Inflammatory macrophage (primary cell): ENCODE data around the gene DNLZ.
"Not testable (repeated sequence)": the region's sequence is repeated elsewhere in the genome, so short reads cannot be mapped to it uniquely, and the experiment has no call there.

Experiments used
- DNase-seq, 2 donors: peaks; one replicate each; pipeline ENCODE4 v3.0.0-alpha.2; 2020 to 2022
- total RNA-seq, 18 experiments: gene quantifications; one replicate each; lab custom pipeline; 2026; ENCODE audit warnings: mixed read lengths in 6 of 18, inconsistent platforms in 2 of 18; lab: John Stamatoyannopoulos, UW

The DNLZ gene
- total RNA-seq: 0.19 to 1.2 (median 0.47) reads per million in 18 experiments

DNA sequence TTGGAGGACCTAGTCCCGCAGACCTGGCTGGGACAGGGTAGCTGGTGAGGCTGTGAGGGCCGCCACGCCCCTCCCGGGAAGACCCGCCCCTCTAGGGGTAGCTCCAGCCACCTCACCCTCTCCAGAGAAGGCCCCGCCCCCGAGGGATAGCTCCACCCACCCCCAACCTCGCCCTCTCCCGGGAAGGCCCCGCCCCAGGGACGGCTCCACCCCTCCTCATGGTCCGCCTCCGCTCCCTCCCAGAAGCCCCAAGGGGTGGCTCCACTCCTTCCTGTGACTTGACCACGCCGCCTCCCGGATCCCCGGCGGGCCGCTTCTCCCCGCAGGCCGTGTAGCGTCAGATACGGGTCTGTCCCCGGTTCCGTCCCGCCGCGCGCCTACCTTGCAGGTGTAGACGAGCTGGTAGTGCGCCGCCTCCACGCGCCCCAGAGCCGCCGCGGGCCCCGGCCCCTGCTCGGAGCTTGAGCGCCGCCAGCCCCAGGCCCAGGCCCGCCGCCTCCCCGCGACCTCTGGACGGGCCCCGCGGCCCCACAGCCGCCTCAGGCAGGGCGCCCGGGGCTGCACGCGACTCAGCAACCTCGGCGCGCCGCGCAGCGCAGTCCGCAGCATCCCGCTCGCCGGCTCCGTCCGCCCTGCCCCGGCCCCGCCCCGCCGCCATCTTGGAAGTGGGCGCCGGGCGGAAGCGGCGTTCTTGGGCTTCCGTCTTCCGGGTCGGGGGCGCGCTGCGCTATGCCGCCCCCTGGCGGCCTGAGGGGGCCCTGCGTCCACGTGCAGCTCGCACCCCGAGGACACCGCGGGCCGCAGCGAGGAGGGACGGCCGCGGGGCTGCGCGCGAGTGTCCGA is at the start of gene DNLZ:
DNLZ (minus strand) TSS at position 639 of the 843 bp plus-strand sequence; CDS start at position 609, 30 bp downstream.
- DNase-seq: peak; percentile 95

DNA sequence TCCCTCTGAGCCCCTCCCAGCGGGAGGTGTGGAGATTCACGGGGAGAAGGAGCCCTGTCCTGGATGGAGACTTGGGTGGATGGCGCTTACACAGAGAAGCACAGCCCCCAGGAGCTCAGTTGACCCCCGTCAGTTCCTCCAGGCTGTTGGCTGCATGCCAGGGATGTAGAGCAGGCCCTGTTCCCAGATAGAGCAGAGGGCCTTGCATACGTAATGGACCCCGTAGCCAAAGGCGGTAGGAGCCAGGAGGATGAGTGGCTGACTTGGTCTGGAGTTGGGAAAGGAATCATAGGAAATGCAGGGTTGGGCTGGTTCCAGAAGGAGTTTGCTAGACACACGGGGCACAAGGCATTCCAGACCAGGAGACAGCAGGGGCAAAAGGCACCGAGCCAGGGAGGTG is 49.4 kb upstream of the DNLZ start:
- no peak for DNase-seq

DNA sequence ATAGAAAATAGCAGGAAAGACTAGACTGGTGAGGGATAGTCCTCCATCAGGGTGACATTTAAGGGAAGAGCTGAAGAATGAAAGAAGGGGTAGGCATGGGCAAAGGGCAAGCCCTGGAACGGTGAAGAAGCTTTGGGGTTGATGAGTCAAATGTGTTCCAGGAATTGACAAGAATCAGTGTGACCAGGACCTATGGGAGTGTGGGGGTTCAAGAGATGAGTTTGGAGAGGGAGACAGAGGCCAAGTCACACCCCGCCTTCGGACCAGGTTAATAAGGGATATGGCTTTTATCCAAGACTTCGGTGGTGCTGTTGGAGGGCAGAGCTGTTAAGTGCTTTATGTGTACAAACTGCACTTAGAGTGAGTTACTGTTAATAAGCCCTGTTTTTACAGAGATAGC is 47.8 kb upstream of the DNLZ start:
- no peak for DNase-seq

DNA sequence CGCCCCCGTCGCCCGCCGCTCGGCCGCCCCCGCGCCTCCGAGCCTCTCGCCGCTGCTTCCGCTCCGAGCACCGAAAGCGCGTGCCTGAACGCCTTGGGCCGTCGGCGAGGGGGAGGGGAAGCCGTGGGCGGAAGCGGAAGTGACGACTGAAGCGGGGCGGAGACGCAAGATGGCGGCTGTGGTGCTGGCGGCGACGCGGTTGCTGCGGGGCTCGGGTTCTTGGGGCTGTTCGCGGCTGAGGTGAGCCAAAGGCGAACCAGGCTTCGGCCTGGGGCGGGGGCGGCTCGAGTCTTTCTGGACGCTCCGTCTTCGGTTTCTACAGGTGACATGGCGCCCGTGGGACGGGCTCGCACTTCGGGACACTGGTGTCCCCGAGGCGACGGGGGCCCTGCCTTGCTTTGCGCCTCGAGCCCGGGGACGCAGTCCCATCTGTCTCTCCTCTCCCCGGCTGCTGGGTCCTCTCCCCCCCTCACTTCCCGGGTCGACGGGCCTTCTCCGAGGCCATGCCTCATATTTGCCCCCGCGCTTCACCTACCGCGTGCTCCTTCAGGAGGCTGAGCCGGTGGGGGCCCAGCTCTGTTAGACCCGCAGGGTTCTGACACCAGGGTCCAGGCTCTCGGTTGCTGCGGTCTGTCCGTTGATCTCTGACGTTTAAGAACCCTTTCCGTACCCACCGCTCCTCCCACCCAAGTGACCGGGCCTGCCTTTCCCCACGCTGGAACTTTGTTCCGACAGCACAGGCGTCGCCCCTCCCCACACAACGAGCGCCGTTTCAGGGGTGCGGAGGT is 47.1 kb upstream of the DNLZ start, which contains the start of the genes ENTR1 and PMPCA:
ENTR1 (minus strand) TSS at position 115 of the 788 bp plus-strand sequence. CDS start 217 bp downstream, outside the sequence.
PMPCA (plus strand) TSS at position 159 of the 788 bp plus-strand sequence; CDS start at position 170, 11 bp downstream.
- peak; percentile 95 to 96 for DNase-seq

DNA sequence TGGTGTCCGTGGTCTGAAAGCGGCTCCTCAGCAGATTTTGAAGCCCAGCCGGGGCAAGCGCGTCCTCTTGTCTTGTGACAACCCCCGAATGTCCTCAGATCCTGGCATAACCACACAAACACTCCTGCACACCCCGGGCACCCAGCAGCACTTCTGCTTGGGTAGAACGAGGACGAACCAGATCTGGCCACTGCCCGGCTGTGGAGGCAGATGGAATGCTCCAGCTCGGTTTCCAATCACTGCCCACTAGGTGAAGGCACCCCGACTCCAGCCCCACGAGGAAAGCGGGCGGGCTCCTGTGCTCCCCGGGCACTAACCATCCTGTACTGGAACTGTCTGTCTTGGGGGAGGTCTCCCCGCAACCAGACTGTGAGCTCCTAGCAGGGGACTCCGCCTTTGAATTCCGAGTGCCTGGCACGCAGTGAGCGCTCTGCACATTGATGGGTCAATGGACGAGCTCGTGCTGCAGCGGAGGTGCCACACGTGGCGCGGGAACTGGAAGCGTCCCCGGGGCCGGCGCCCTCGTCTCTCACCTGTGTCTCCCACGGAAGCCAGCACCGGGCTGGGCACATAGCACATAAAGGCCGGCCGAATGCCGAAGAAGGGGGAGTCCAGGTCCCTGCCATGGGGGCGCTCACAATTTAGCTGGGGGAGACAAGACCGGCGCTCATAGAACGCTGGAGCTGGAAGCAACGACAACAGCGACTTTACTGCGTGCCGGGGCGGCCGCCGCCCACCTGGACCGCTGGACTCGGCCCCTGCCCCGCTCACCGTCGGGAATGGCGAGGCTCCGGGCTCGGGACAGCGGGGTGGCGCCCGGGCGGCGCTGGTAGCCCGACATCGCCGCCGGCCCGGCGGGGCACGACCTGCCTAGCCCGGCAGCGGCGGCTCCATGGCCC is 46.3 kb upstream of the DNLZ start:
- peak; percentile 52 to 59 for DNase-seq

DNA sequence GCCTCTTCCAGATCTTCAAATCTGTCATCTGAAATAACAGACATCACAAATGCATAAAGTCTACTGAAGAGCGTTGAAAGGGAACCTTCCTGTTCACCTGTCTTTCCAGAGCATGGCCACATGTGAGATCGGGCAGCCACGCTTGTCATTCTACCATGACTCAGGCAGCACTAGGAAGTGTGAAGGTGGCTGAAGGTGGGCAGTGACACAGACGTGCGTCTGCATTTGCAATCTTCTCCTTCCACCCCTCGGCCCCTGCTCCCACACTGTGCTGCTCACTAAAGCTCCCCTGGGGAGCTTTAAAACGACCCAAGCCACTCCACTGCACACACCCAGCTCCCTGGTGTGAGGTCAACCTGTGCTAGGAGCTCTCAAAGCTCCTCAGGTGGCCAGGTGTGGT is 44.4 kb upstream of the DNLZ start:
- DNase-seq: no peak

DNA sequence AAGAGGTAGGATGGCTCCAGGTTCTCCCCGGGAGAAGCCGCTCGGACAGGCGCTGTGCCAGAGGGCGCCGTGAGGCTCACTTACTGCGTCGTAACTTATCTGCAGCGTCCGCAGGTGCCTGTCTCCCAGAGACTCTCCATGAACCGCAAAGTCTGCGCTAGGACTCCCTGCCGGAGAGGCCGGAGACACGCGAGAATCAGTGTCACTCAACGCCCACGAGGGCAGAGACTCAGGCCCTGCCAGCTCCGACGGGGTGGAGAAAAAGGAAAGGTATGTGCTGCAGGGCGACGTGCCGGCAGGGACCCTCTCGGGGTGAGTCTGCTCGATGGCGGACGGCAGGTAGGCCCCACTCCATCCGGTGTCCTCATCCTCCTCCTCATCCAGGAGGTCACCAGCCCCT is 43.5 kb upstream of the DNLZ start:
- DNase-seq: not testable (repeated sequence)

DNA sequence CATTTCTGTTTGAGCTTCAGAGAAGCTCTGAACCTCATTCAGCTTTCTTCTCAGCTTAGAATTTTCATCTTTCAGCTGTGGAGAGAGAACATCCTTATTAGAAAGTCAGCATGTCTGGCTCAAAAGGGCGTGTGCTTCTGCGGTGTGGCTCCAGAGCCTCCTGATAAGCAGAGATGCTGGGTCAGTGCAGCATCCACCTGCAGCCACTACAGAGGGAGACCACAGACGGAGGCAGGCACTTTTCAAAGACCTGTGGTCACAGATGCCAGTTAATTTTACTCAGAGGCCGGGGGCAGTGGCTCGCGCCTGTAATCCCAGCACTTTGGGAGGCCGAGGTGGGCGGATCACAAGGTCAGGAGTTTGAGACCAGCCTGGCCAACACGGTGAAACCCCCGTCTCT is 42.4 kb upstream of the DNLZ start:
- DNase-seq: not testable (repeated sequence)

DNA sequence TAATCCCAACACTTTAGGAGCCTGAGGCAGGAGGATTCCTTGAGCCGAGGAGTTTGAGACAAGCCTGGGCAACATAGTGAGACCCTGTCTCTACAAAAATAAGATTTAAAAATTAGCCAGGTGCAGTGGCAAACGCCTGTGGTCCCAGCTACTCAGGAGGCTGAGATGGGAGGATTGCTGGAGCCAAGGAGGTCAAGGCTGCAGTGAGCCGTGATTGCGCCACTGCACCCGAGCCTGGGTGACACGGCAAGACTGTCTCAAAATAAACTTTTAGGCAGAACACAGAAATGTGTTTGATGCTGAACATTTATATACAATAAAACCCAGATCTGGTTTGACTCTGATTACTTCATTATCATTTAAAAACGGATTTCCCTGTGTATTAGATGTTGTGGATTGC is 41.9 kb upstream of the DNLZ start:
- no peak for DNase-seq

DNA sequence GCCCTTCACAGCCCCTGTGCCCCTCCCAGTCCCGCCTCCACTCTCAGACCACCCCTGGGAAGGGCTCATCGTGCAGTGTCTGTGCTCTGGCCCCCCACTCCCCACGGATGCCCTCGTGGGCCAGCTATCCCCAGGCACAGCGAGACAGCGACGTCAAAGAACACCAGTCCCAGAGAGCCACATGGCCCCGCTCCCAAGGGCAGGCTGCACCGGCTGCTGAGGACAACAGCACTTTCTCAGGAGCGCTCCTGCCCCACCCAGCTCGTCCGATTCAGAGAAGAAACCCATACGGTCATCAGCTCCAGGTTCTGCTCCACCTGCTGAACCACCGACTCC is 41.2 kb upstream of the DNLZ start:
- DNase-seq: no peak

DNA sequence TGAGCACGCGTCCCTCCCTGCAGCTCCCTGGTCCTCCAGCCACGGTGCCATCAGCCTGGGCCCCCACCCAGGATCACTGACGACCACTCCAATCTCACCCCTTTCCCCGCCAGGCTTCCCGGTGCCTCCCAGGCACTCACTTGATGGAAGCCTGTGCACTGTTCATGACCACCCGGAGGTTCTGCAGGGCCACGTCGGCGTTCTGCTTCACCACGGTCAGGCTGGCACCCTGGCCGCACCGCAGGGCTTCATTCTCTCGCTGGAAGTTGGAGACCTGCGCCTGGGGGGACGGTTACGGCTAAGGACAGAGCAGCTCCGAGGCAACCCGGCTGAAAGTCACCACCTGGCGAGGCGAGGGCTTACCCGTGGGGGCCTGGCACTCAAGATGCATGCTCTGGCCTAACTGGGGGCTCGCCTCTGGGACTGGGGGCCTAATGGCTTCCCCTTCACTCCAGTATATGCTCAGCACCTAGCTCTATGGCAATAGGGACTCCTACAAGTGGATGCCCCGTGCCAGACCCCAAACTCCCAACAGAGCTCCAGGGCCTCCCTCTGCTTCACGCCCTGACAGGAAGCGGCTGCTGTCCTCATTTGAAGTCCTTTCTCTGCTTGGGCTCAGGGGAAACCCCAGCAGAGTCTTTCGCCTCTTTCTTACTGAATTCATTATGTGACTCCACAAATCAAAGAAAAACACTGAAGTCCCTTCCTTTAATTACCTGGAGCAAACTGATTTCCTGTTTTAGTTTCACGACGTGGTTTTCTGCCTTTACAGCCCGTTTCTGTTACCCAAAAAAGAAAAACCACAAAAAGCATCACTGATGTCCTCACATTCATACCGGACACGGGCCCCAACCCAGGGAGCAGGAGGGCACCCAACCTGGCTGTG is 40.6 kb upstream of the DNLZ start:
- DNase-seq: no peak

DNA sequence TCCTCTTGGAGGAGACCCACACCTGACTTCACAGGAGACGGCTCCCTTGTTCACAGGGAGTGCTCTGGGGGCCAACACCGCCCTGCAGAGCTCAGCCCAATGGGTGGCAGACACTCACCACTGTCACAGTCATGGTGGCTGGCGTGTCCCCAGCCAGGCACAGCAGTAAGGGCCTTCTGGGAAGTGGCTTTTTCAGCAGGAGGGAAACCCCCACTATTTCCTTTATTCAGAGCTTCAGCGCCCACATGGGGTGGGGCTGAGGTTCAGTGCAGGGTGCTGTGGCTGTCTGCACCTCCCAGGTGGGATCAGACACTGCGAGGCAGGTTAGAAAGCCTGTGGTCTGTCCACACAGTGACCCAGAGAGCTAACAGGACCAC is 40.0 kb upstream of the DNLZ start:
- DNase-seq: no peak

DNA sequence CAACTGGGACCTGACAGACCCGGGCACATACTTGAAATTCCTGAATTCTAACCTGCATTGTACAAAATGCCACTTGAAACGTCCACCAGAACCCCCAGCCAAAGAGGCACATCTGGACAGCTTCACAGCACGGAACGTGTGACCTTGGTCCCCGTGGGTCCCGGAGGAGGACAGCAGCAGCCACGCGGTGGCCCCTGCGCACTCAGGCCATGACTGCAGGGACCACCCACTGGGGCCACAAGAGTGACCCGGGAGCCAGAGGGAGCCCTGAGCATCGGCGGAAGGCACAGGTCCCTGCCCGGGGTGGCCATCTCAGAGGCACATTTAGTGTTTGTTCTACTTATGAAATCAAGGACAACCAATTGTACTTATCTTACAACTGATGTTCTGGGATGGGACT is 38.5 kb upstream of the DNLZ start:
- no peak for DNase-seq

DNA sequence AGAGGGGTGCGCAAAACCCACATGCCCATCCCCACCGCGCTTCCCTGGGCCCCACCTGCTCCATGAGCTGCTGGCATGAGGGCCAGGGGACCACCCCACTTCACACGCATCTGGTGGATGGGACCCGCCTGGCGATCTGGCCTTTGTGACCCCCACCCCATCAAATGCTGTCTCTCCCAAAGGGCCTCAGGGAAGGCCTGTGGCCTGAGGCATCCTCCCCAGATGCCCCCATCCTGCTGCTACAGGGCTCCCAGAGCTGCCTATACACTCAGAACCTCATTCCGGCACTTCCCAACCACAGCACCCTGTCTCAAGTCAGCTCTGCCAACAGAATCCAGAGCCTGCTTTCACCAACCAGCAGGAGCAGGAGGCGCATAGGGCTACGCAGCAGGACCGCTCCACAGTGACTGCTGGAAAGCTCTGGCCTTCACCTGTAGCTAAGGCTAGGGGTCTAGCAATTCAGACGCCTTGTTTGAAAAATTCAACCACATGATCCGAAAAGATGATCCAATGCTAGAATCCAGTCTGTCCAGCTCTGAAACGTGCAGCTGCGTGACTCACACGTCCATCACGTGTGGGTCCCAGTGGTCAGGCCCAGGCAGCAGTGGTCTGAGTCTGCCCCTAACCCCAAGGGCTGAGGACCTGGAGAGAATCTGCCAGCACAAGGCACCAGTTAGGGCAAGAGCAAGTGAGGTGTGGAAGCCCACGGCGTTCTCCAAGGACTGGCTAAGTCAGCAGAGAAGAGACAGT is 37.8 kb upstream of the DNLZ start:
- DNase-seq: no peak

DNA sequence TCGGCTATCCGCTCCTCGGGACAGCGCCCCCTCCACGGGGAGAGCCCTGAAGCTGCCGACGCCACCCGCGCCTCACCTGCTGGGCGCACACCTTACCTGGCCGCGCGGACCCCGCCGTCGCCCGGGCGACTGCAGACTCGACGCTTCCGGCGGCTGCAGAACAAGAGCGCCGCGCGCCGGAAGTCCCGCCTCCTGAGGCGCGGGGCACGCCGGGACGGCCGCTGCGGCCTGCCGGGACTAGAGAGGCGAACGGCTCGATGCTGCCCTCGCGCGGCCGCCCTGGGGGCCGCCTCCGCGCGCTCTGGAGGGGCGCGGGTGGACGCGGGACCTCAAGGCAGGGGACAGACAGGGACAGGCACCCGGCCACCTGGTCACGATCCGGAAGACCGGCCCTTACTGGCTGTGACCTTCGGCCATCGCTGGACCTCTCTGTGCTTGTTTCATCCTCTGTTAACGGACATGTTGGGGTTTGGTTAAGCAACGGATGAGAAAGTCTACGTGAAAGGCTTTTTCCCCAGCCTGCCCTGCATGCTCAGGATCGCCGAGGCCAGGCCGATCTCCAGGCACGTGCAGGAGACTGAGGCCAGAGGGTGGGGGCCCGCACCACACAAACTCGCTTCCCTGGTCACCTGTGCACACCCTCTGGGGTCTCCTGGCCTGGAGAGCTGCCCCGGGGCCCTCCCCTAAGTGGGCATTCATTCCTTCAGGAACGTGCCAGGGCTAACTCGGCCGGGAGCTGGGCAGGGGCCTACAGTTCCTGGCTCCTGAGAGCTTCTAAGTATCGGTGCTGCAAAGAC is 36.7 kb upstream of the DNLZ start, which contains the start of gene SNAPC4:
SNAPC4 (minus strand) TSS at position 133 of the 797 bp plus-strand sequence. CDS start 1,742 bp downstream, outside the sequence.
- peak; percentile 90 to 92 for DNase-seq

DNA sequence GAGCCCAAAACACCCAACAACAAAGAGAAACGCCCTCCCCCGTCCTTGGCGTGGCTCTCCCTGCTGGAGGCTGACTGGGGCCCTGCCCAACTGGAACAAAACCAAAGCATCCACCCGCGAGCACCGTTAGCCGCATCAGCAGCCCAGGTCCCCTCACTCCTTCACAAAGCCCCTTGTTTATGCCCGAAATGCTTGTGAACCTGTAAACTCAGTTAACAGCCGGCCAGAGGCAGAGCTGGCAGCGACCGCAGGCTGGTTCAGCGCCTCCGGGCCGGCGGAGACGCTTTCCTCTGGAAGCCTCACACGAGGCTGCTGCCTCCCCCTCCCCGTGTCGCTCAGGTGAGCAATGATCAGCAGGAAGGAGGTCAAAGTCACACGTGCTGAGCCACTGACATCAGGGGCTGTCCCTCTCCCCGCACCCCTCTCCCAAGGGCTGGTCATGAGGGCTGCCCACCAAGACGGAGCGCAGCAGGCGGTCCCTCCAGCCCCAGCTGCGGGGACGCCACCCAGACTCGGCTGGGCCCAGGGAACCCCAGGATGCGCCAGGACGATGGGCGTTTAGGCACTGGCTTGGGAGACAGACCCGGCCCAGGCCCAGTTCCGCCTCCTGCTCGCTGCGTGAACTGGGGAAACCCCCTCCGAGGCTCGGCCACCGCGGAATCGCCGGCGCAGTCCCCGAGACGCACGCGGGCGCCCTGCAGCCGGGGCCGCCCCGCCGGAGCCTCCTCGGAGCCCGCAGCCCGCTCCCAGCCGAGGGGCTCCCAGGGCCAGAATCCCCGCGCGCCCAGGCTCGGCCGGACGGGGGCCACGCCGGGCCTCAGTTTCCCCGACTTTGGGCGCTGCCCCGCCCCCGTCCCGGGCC is 35.9 kb upstream of the DNLZ start:
- DNase-seq: peak in 1 of 2 donors; percentile 17

DNA sequence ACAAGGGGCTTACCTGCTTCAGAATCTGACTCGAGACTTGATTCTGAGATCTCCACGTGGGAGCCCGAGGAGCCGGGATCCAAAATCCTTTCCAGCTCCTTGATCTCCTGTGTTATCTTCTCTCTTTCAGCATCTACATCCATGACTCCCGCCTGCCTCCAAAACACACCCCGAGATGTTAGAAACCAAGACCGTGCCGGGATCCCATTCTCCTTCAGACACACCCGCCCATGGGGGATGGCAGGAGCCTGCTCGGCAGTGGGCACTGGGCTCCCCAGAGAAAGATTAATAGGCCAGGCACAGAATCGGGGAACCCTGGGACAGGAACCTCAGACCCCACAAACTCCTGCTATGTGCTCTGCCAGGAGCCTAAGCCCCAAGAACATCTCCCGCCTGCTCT is 34.7 kb upstream of the DNLZ start:
- DNase-seq: no peak

DNA sequence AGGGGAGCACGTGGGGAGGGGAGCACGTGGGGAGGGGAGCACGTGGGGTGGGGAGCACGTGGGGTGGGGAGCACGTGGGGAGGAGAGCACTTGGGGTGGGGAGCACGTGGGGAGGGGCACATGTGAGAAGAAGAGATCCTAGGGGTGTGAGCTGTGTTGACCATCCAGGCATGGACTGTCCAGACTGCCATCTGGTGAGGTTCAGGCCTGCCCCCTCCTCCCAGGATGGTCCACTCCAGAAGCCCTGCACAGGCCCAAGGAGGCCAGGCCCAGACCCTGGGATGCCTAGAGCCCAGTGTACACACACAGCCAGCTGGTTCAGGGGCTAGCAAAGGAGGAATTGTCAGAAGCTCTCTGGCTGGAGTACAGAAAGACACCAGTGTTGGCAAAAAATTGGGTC is 34.1 kb upstream of the DNLZ start:
- DNase-seq: no peak

DNA sequence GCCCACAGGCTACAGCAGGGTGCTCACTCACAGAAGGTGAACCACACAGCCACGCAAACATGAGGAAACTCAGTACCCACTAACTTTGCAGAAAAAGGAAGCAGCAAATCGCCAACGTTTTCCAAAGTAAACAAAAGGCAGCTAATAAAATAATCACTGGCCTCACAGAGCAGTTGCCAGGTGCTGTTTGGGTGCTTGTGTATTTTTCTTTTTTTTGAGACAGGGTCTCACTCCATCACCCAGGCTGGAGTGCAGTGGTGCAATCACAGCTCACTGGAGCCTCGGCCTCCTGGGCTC is 32.6 kb upstream of the DNLZ start:
- DNase-seq: no peak
